T follicular helper cell (primary cell): ENCODE measurements around the gene SNTG2.
"Not testable (repeated sequence)": the region's sequence is repeated elsewhere in the genome, so short reads cannot be mapped to it uniquely, and the experiment has no call there.

Experiments
- DNase-seq: peaks from one replicate; pipeline ENCODE4 v3.0.0-alpha.2; 2020; ENCODE audit warnings: low read depth

SNTG2 gene

GRCh38 chr2:1192121-1192520, 241.5 kb downstream of the SNTG2 start:
- no peak for DNase-seq

GRCh38 chr2:1193801-1194200, 243.2 kb downstream of the SNTG2 start:
- DNase-seq = no peak

- no peak for DNase-seq
These were observed 253.1 kb downstream of the SNTG2 start for GRCh38 chr2:1203772-1204171.

GRCh38 chr2:1205853-1206252, 255.2 kb downstream of the SNTG2 start:
- DNase-seq = no peak

GRCh38 chr2:1207962-1208510, 257.4 kb downstream of the SNTG2 start:
- no peak for DNase-seq

GRCh38 chr2:1208522-1208921, 257.9 kb downstream of the SNTG2 start:
- no peak for DNase-seq

- DNase-seq = no peak
These were observed 258.6 kb downstream of the SNTG2 start for GRCh38 chr2:1209246-1209645.

- no peak for DNase-seq
These were observed 259.1 kb downstream of the SNTG2 start for GRCh38 chr2:1209761-1210160.

- DNase-seq = no peak
These were observed 259.7 kb downstream of the SNTG2 start for GRCh38 chr2:1210352-1210751.

- DNase-seq = no peak
These were observed 269.4 kb downstream of the SNTG2 start for GRCh38 chr2:1219901-1220573.

- DNase-seq = no peak
These were observed 271.4 kb downstream of the SNTG2 start for GRCh38 chr2:1222056-1222455.

GRCh38 chr2:1223791-1224190, 273.1 kb downstream of the SNTG2 start:
- DNase-seq = no peak

- no peak for DNase-seq
These were observed 274.3 kb downstream of the SNTG2 start for GRCh38 chr2:1224901-1225300.

- DNase-seq = no peak
These were observed 276.1 kb downstream of the SNTG2 start for GRCh38 chr2:1226766-1227165.

GRCh38 chr2:1227274-1227900, 276.7 kb downstream of the SNTG2 start:
- no peak for DNase-seq

- not testable (repeated sequence) for DNase-seq
These were observed 278.9 kb downstream of the SNTG2 start for GRCh38 chr2:1229596-1229995.

GRCh38 chr2:1230155-1230893, 279.7 kb downstream of the SNTG2 start:
- DNase-seq = no peak

- DNase-seq = no peak
These were observed 280.9 kb downstream of the SNTG2 start for GRCh38 chr2:1231466-1232063.

GRCh38 chr2:1233281-1233680, 282.6 kb downstream of the SNTG2 start:
- no peak for DNase-seq

GRCh38 chr2:1234731-1235308, 284.2 kb downstream of the SNTG2 start:
- DNase-seq = no peak

GRCh38 chr2:1235806-1236205, 285.2 kb downstream of the SNTG2 start:
- DNase-seq = no peak

- no peak for DNase-seq
These were observed 286.0 kb downstream of the SNTG2 start for GRCh38 chr2:1236606-1237005.
